ENCODE measurements around the gene PDE6A.

The PDE6A gene

DNA sequence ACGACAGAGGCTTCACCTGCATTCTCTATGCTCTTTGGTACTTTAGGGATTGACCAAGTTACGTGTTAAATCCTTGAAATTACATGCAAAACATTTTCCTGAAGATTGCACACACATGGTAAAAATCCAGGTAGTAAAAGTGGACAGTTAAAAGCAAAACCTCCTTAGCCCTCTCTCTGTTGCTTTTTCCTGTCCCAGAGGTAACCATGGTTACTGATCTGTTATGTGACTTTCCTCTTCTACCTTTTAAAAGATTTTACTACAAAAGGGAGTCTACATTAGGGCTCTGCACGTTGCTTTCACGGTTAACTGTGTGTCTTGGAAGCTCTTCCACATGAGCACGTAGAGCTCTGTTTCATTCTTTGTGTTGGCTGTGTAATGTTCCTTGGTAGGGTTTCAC, 117.5 kb downstream of the PDE6A start:
- no peak overlapping the region for H3K4me3 ChIP-seq (ENCODE audit: low read length)
- TF ChIP-seq ZNF274 (IDR thresholded peaks at IDR 0.05; ENCODE audit: low read depth, low read length) = no peak

DNA sequence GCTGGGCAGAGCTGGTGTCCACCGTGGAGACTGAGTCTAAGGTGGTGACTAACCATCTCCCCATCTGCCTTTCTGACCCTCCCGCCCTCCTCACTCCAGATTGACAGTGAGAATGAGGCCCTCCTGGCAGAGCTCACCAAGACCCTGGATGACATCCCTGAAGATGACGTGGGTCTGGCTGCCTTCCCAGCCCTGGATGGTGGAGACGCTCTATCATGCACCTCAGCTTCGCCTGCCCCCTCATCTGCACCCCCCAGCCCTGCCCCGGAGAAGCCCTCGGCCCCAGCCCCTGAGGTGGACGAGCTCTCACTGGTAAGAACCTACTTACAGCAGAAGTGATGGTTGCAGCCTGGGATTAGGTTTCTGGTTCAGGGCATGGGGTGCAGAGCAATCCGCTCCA, 118.0 kb downstream of the PDE6A start:
- no peak for TF ChIP-seq ZNF274 (IDR thresholded peaks at IDR 0.05; ENCODE audit: low read depth, low read length)
- no peak overlapping the region for H3K4me3 ChIP-seq (ENCODE audit: low read length)

DNA sequence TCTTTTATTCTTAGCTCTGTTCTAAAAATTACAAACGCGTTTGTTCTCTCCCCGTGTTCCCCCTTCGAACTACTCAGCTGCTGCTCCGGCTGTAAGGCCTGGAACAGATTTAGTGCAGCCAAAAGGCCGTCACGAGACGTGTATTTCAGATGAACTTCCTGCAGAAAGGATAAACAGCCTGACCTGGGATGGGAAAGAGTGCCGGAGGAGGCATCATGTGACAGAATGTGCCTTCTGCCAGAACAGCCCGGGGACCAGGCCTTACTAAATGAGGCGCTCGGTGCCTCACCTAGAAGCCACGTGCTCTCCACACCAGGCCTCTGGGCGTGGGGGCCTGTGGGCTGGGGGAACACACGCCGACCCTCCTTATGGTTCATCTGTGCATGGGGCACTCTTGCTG, 119.7 kb downstream of the PDE6A start:
- no peak overlapping the region for H3K4me3 ChIP-seq (ENCODE audit: low read length)
- TF ChIP-seq ZNF274 (IDR thresholded peaks at IDR 0.05; ENCODE audit: low read depth, low read length) = no peak

GRCh38 chr5:149824120-149824519, 120.5 kb downstream of the PDE6A start:
- H3K4me3 ChIP-seq (ENCODE audit: low read length) = no peak overlapping the region

GRCh38 chr5:149823375-149823774, 121.2 kb downstream of the PDE6A start:
- TF ChIP-seq ZNF274 (IDR thresholded peaks at IDR 0.05; ENCODE audit: low read depth, low read length) = no peak
- no peak overlapping the region for H3K4me3 ChIP-seq (ENCODE audit: low read length)

More at GRCh38 chr5:149824120-149824519, 120.5 kb downstream of the PDE6A start:
- no peak for TF ChIP-seq ZNF274 (IDR thresholded peaks at IDR 0.05; ENCODE audit: low read depth, low read length)

DNA sequence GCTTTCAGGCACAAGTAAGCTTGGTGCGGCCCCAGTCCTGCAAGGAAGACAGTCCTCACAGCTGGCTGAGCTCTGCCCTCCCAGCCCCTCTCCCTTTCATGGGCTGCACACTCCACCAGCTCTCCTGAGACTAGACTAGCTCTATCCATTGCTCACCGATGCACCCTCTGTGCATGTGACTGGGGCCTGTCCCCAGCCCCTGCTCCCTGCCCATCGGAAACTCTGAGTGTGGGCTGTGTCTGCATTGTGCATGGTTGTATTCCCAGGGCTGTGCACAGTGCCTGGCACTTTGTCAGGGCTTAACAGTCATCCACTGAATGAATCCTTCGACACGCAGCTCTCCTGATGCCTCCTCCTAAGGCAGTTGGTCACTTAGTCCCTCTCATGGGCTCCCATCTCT, 122.3 kb downstream of the PDE6A start:
- no peak for TF ChIP-seq ZNF274 (IDR thresholded peaks at IDR 0.05; ENCODE audit: low read depth, low read length)

DNA sequence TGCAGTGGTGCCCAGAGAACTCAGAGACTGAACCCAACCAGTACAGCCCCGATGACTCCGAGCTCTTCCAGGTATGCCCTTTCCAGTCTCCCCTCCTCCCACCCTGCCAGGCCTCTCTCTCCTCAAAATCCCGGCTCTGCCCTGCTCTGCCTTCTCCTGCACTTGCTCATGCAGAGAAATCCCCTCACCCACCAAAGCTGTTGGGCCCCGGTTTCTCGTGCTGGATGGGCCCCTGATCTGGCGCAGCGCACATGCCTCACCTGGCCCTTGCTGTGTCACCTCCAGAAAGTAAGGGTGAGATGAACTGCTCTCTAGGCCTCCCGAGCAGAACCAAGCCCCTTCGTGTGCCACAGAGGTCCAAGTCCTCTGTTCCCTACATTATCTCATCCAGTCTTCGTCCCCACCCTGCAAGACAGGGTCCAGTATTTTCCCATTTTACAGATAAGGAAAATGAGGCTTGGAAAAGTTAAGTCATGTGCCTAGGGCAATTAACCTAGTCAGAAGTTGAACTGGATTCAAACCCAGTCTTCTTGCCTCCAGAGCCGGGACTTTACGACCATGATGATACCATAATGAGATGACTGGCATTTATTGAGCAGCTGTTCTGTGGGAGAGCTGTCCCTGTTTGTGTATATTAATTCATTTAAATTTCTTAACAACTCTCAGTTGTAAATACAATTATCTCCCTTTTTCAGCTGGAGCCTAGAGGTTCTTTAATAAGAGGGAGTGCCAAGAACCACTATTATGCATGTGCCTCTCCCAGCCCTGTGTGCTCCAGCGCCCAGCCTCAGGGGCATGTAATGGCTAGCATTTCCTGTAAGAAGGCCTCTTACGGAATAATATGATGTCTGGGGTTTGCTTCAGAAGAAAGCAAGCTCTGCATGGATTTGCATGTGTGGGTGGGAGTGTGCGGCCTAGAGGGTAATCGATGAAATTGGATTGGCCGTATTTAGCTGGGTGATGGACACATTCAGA, 123.8 kb downstream of the PDE6A start:
- no peak for TF ChIP-seq ZNF274 (IDR thresholded peaks at IDR 0.05; ENCODE audit: low read depth, low read length)

More for the DNA sequence above, 122.3 kb downstream of the PDE6A start:
- no peak overlapping the region for H3K4me3 ChIP-seq (ENCODE audit: low read length)

GRCh38 chr5:149820012-149820411, 124.6 kb downstream of the PDE6A start:
- TF ChIP-seq ZNF274 (IDR thresholded peaks at IDR 0.05; ENCODE audit: low read depth, low read length) = no peak
- H3K4me3 ChIP-seq (ENCODE audit: low read length) = no peak overlapping the region

More for the DNA sequence above, 123.8 kb downstream of the PDE6A start:
- H3K4me3 ChIP-seq (ENCODE audit: low read length) = no peak overlapping the region

DNA sequence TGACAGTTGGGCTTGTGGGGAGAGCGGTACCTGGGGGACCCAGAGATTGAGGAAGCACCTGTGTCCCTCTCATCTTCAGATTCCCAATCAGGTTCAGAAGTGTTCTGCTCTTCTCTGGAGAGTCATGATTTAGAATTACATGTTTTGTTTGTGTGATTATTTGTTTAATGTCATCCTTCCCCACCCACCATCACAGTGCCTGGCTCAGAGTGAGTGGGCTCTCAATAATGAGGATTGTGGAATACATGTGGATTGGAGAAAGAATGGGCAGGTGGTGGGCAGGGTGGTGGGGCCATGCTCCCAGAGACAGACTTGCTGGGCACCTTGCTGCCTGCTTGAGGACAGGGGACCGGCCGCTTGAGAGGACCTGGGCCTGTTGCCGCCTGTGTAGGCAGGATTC, 126.5 kb downstream of the PDE6A start:
- no peak overlapping the region for H3K4me3 ChIP-seq (ENCODE audit: low read length)
- no peak for TF ChIP-seq ZNF274 (IDR thresholded peaks at IDR 0.05; ENCODE audit: low read depth, low read length)

DNA sequence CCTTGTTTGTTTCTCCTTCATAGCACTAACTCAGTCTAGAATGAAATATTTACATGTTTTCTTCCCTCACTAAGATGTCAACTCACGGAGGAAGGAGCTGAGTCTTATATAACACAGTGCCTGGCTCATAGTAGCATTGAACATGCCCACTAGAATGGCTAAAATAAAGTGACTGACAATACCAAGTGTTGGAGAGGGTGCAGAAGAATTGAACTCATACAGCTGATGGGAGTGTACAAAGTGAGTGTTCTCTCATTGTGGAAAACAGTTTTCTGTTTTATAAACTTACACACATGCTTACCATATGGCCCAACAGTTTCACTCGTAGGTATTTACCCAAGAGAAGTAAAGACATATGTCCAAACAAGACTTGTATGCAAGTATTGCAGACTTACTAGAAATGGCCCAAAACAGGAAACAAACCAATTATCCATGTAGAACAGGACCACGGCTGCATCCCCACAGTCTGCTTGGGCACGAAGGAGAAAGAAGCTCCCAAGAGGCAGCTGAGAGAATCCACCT, 127.0 kb downstream of the PDE6A start:
- H3K4me3 ChIP-seq (ENCODE audit: low read length) = no peak overlapping the region
- TF ChIP-seq ZNF274 (IDR thresholded peaks at IDR 0.05; ENCODE audit: low read depth, low read length) = no peak

DNA sequence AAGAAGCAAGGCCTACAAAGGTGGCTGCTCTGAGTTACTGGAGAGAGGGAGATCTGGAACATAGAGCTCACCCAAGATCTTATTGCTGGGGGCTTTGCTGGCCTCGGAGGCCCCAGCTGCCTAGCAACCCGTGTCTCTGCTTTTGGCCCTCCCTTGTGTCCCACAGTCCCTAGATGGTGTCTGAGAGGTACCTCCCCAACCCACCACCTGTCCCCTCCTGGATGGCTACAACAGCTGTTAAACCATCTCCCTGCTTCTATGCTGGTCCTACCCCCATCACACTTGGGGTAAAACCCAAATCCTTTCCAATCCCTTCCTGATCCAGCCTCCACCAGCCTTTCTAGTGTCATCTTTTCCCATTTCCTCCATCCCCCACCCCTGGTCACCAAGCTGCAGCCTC, 127.9 kb downstream of the PDE6A start:
- TF ChIP-seq ZNF274 (IDR thresholded peaks at IDR 0.05; ENCODE audit: low read depth, low read length) = no peak
- H3K4me3 ChIP-seq (ENCODE audit: low read length) = no peak overlapping the region

GRCh38 chr5:149811453-149811852, 133.1 kb downstream of the PDE6A start:
- no peak for TF ChIP-seq ZNF274 (IDR thresholded peaks at IDR 0.05; ENCODE audit: low read depth, low read length)
- H3K4me3 ChIP-seq (ENCODE audit: low read length) = no peak overlapping the region

- no peak for TF ChIP-seq ZNF274 (IDR thresholded peaks at IDR 0.05; ENCODE audit: low read depth, low read length)
Measured at GRCh38 chr5:149810856-149811255, 133.7 kb downstream of the PDE6A start.

GRCh38 chr5:149809931-149810691, 134.5 kb downstream of the PDE6A start:
- TF ChIP-seq ZNF274 (IDR thresholded peaks at IDR 0.05; ENCODE audit: low read depth, low read length) = no peak
- no peak overlapping the region for H3K4me3 ChIP-seq (ENCODE audit: low read length)

More at GRCh38 chr5:149810856-149811255, 133.7 kb downstream of the PDE6A start:
- no peak overlapping the region for H3K4me3 ChIP-seq (ENCODE audit: low read length)
